NCI-H774 (cell line): ENCODE data around the gene NLK.
"Not testable (repeated sequence)": the region's sequence is repeated elsewhere in the genome, so short reads cannot be mapped to it uniquely, and the experiment has no call there.

ENCODE experiments used
- DNase-seq: peaks from one replicate; lab custom pipeline; 2025; lab: John Stamatoyannopoulos, UW

NLK gene

GRCh38 chr17:28159004-28159403, 116.5 kb downstream of the NLK start:
- no peak for DNase-seq

GRCh38 chr17:28159924-28160323, 117.4 kb downstream of the NLK start:
- DNase-seq, result no peak

GRCh38 chr17:28160610-28161009, 118.1 kb downstream of the NLK start:
- DNase-seq, result no peak

GRCh38 chr17:28161311-28161710, 118.8 kb downstream of the NLK start:
- no peak for DNase-seq

GRCh38 chr17:28166478-28166877, 124.0 kb downstream of the NLK start:
- no peak for DNase-seq

- DNase-seq, result no peak
Observed at GRCh38 chr17:28169621-28170349, 127.3 kb downstream of the NLK start.

GRCh38 chr17:28170771-28171170, 128.3 kb downstream of the NLK start:
- DNase-seq, result no peak

GRCh38 chr17:28173031-28173561, 130.6 kb downstream of the NLK start:
- no peak for DNase-seq

GRCh38 chr17:28173801-28174200, 131.3 kb downstream of the NLK start:
- no peak for DNase-seq

- no peak for DNase-seq
Observed at GRCh38 chr17:28174352-28175046, 132.0 kb downstream of the NLK start.

- DNase-seq, result no peak
Observed at GRCh38 chr17:28177351-28177750, 134.9 kb downstream of the NLK start.

- no peak for DNase-seq
Observed at GRCh38 chr17:28178800-28179199, 136.3 kb downstream of the NLK start.

- DNase-seq, result no peak
Observed at GRCh38 chr17:28180449-28180848, 138.0 kb downstream of the NLK start.

- no peak for DNase-seq
Observed at GRCh38 chr17:28181568-28181967, 139.1 kb downstream of the NLK start.

- DNase-seq, result no peak
Observed at GRCh38 chr17:28182559-28182958, 140.1 kb downstream of the NLK start.

GRCh38 chr17:28185658-28186057, 143.2 kb downstream of the NLK start:
- DNase-seq, result no peak

GRCh38 chr17:28186472-28186871, 144.0 kb downstream of the NLK start:
- DNase-seq, result not testable (repeated sequence)

- DNase-seq, result no peak
Observed at GRCh38 chr17:28187931-28188330, 145.5 kb downstream of the NLK start.

GRCh38 chr17:28188841-28189263, 146.4 kb downstream of the NLK start:
- DNase-seq, result peak; percentile 65

- DNase-seq, result no peak
Observed at GRCh38 chr17:28189667-28190066, 147.2 kb downstream of the NLK start.

GRCh38 chr17:28191018-28191417, 148.5 kb downstream of the NLK start:
- DNase-seq, result no peak

GRCh38 chr17:28193241-28193640, 150.8 kb downstream of the NLK start:
- DNase-seq, result no peak

GRCh38 chr17:28194382-28194781, 151.9 kb downstream of the NLK start:
- DNase-seq, result no peak
